HL-60 (cell line): ENCODE data around the gene DHRS9.

Experiments
- DNase-seq, 2 experiments: peaks; one replicate each; pipeline ENCODE4 v3.0.0-alpha.2; 2010 to 2020; ENCODE audit warnings: low read depth in 1 of 2, low spot score in 1 of 2
- H3K27ac ChIP-seq: fragments of 250-450 bp; sonication (Bioruptor Pico); replicated peaks from 2 replicates; pipeline ENCODE4 v1.5.1; 2020; ENCODE audit warnings: mild to moderate bottlenecking, moderate library complexity
- H3K27me3 ChIP-seq: fragments of 250-450 bp; sonication (Bioruptor Pico); 2 replicates; pipeline ENCODE4 v1.5.1; 2021; ENCODE audit warnings: mild to moderate bottlenecking, moderate library complexity; ENCODE audit not compliant: insufficient read depth, poor library complexity, severe bottlenecking
- H3K4me3 ChIP-seq: replicated peaks from 2 replicates; pipeline ENCODE4 v1.5.1; 2011; ENCODE audit warnings: mild to moderate bottlenecking, control low read depth, low read length; ENCODE audit not compliant: insufficient read depth
- CTCF ChIP-seq: IDR thresholded peaks from one replicate; pipeline ENCODE4 v1.5.1; 2011; ENCODE audit warnings: low read length, control low read depth, inconsistent platforms; ENCODE audit not compliant: insufficient read depth
- GABPA ChIP-seq: IDR thresholded peaks from 2 replicates; pipeline ENCODE4 v1.6.1; 2012; ENCODE audit warnings: low read depth
- POLR2AphosphoS5 ChIP-seq: IDR thresholded peaks from 2 replicates; pipeline ENCODE4 v1.6.1; 2012; ENCODE audit warnings: low read depth
- REST ChIP-seq: IDR thresholded peaks from 2 replicates; pipeline ENCODE4 v1.6.1; 2012; ENCODE audit warnings: low read depth; ENCODE audit not compliant: insufficient replicate concordance
- SPI1 ChIP-seq: IDR thresholded peaks from 2 replicates; pipeline ENCODE4 v1.6.1; 2012; ENCODE audit warnings: low read depth, mild to moderate bottlenecking, borderline replicate concordance
- long read RNA-seq: library from polyadenylated mRNA; unstranded; transcript quantifications from one replicate; pipeline ENCODE4 v2.0.0, GENCODE V29; 2020

The DHRS9 gene
- long read RNA-seq, partial matches to known transcripts = 3 of 3 reads
- long read RNA-seq, other reads (novel, unspliced or antisense) = 0 of 3 reads

GRCh38 chr2:169069341-169069740, at the start of gene DHRS9:
Gene DHRS9 (plus strand): TSS chr2:169069563. CDS start chr2:169081582, 12,019 bp downstream.
- Histone ChIP-seq H3K4me3 (peak within 1 kb of the TSS; percentile 27), H3K27ac (peak within 1 kb of the TSS; percentile 45), H3K27me3 (no peaks in the 10 kb centered on the region)
- DNase-seq = peak; percentile 93 to 94
- no peak for TF ChIP-seq POLR2AphosphoS5
- TF ChIP-seq REST = no peak
- TF ChIP-seq SPI1 = no peak
- no peak for TF ChIP-seq CTCF
- TF ChIP-seq GABPA = no peak

GRCh38 chr2:169023161-169023560, 46.2 kb upstream of the DHRS9 start:
- Histone ChIP-seq H3K27ac (no peak overlapping the region), H3K4me3 (no peak overlapping the region), H3K27me3 (no peaks in the 10 kb centered on the region)
- TF ChIP-seq GABPA = no peak
- TF ChIP-seq SPI1 = no peak
- TF ChIP-seq POLR2AphosphoS5 = no peak
- DNase-seq = no peak

- no peak for DNase-seq
- Histone ChIP-seq H3K4me3 (no peak overlapping the region), H3K27ac (no peak overlapping the region), H3K27me3 (no peaks in the 10 kb centered on the region)
- no peak for TF ChIP-seq GABPA
Observed at GRCh38 chr2:169026056-169026455, 43.3 kb upstream of the DHRS9 start.

GRCh38 chr2:169027234-169027633, 42.1 kb upstream of the DHRS9 start:
- TF ChIP-seq GABPA = no peak
- TF ChIP-seq SPI1 = no peak
- TF ChIP-seq CTCF = no peak
- no peak for TF ChIP-seq POLR2AphosphoS5
- no peak for TF ChIP-seq REST
- Histone ChIP-seq H3K4me3 (no peak overlapping the region), H3K27ac (no peak overlapping the region), H3K27me3 (no peaks in the 10 kb centered on the region)
- no peak for DNase-seq

GRCh38 chr2:169029341-169029740, 40.0 kb upstream of the DHRS9 start:
- TF ChIP-seq SPI1 (no peak), GABPA (no peak)
- Histone ChIP-seq H3K27ac (no peak overlapping the region), H3K4me3 (no peak overlapping the region), H3K27me3 (no peaks in the 10 kb centered on the region)
- no peak for DNase-seq
